Adrenal gland (tissue), 12 donors: ENCODE results near the gene TMEM138. TPM values are rescaled to one million over a fixed set of nuclear protein-coding genes. Genes with fewer than 3 reads are reported as not detected.

ENCODE experiments used
- DNase-seq, 7 donors: peaks; one replicate each; pipeline ENCODE4 v3.0.0-alpha.2; 2019 to 2020
- H3K27ac ChIP-seq, 5 donors: fragments of 200-600 bp; sonication (generic) in 4 of 5; 1 replicate in 3 of 5; 2 replicates in 2 of 5; pipeline versions ENCODE4 v1.5.1 to v1.8.0; 2016 to 2020; ENCODE audit warnings: mild to moderate bottlenecking in 1 of 5
- H3K27me3 ChIP-seq: fragments of 200-600 bp; 2 replicates; pipeline ENCODE4 v1.8.0; 2021
- H3K36me3 ChIP-seq, 2 donors: fragments of 200-600 bp; replicated peaks in 1 of 2; 1 replicate in 1 of 2; 2 replicates in 1 of 2; pipeline versions ENCODE4 v1.5.1 to v1.8.0; 2018 to 2022
- H3K4me1 ChIP-seq, 2 donors: fragments of 200-600 bp; replicated peaks in 1 of 2; 1 replicate in 1 of 2; 2 replicates in 1 of 2; pipeline versions ENCODE4 v1.5.1 to v1.8.0; 2018 to 2021
- H3K4me3 ChIP-seq, 4 donors: fragments of 200-600 bp; sonication (generic) in 3 of 4; one replicate each; pipeline ENCODE4 v1.5.1; 2016 to 2018
- H3K9me3 ChIP-seq, 3 donors: fragments of 200-600 bp; sonication (generic) in 1 of 3; replicated peaks in 1 of 3; 1 replicate in 2 of 3; 2 replicates in 1 of 3; pipeline versions ENCODE4 v1.5.1 to v1.8.0; 2016 to 2021
- POLR2A ChIP-seq, 2 donors: fragments of 450-650 bp; IDR thresholded peaks; one replicate each; pipeline ENCODE4 v1.6.1; 2017; ENCODE audit warnings: antibody characterized with exemption in 2 of 2, mild to moderate bottlenecking in 2 of 2, moderate library complexity in 1 of 2
- WGBS, 4 donors: extraction: QIAGEN DNeasy Blood & Tissue Kit in 2 of 4; methylation state at CpG; one replicate each; pipeline versions ENCODE4 v1.1.5 to v1.1.7; 2013 to 2017; 5-methylcytosine and 5-hydroxymethylcytosine counted together
- intact Hi-C, 2 donors: fragments of 100-400 bp; cut with DNase I; formaldehyde crosslinking; loops; one replicate each; pipeline versions ENCODE4 v1.14.1 to v1.15.0; 2022 to 2023
- polyA plus RNA-seq, 3 donors: library from polyadenylated mRNA; stranded (reverse); fragments of 200-250 nt in 2 of 3; fragments of 350-450 nt in 1 of 3; fragmentation: Illumina TruSeq in 1 of 3; extraction: RNeasy Lipid Tissue Mini Kit (QIAGEN cat#74804) in 1 of 3; gene quantifications; one replicate each; pipeline ENCODE4 v1.2.3, GENCODE V29; 2013 to 2014
- total RNA-seq, 9 donors: library from RNA; depleted of rRNA in 4 of 9; stranded (reverse); fragments of >200 nt in 4 of 9; fragments of 120-200 nt in 1 of 9; fragmentation: NEBNext Ultra II Directional in 1 of 9; extraction: Animal tissue kit (Norgen Biotek cat#: 25700) in 1 of 9; gene quantifications; one replicate each; pipeline versions ENCODE4 v1.1.0 to v1.2.4, GENCODE V29; 2013 to 2023
- TF ChIP-seq, protein P1 (sequence below), 6 experiments: fragments of 450-650 bp in 4 of 6; fragments of 200-600 bp in 2 of 6; sonication (generic) in 1 of 6; IDR thresholded peaks; 1 replicate in 5 of 6; 2 replicates in 1 of 6; pipeline versions ENCODE4 v1.5.1 to v1.8.0; 2016 to 2021; ENCODE audit warnings: antibody characterized with exemption in 6 of 6, mild to moderate bottlenecking in 2 of 6, moderate library complexity in 1 of 6
- donor health status: healthy with polysubstance abuse.
- donor health status: Bipolar disorder and iron deficiency.
- donor health status: DM: yes; HTN: yes; CAD: no.
- donor health status: DM: no; HTN: no; CAD: no.
- donor health status: DM: no; HTN: no; CAD: no.
- donor health status: DM: yes; HTN: yes; CAD: no.

The TMEM138 gene
- total and polyA plus RNA-seq, 12 donors, result 79.4 to 276 (median 147) TPM

DNA sequence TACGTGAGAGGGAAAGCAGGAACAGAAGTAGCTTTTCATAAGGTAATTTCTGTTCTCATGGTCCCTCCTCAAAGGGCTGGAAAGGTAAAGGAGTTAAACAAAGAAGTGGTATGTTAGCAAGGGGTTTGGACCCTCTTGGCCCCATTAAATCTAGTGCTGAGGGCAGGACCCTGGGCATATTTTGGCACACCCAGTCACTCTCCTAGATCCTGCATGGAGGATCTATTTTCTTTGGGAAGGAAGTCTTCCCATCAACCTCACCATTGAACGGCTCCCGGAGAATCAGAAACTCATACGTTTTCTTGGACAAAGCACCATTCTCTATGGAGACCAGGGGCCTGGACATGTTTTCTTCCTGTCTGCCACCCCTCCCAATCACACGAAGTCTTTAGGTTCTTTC lies 41.9 kb downstream of the TMEM138 start:
- WGBS, 4 donors, result 69 to 88% (median 81%) methylated on average over 5 of the region's 5 CpGs
- H3K27ac ChIP-seq, result no peak overlapping the region
- intact Hi-C loops, result no loop called here
- H3K4me3 ChIP-seq, result no peak overlapping the region
- TF ChIP-seq, protein P1, sequence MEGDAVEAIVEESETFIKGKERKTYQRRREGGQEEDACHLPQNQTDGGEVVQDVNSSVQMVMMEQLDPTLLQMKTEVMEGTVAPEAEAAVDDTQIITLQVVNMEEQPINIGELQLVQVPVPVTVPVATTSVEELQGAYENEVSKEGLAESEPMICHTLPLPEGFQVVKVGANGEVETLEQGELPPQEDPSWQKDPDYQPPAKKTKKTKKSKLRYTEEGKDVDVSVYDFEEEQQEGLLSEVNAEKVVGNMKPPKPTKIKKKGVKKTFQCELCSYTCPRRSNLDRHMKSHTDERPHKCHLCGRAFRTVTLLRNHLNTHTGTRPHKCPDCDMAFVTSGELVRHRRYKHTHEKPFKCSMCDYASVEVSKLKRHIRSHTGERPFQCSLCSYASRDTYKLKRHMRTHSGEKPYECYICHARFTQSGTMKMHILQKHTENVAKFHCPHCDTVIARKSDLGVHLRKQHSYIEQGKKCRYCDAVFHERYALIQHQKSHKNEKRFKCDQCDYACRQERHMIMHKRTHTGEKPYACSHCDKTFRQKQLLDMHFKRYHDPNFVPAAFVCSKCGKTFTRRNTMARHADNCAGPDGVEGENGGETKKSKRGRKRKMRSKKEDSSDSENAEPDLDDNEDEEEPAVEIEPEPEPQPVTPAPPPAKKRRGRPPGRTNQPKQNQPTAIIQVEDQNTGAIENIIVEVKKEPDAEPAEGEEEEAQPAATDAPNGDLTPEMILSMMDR (IDR thresholded peaks at IDR 0.05), result no peak
- TF ChIP-seq POLR2A (IDR thresholded peaks at IDR 0.05), result no peak
- H3K36me3 ChIP-seq, result peaks cover 0 to 68% of the 10 kb centered on the region in 2 donors
- no peak for DNase-seq
- peaks cover 0 to 20% of the 10 kb centered on the region in 2 donors for H3K4me1 ChIP-seq
- no peaks in the 10 kb centered on the region for H3K27me3 ChIP-seq
- no peaks in the 10 kb centered on the region for H3K9me3 ChIP-seq

- TF ChIP-seq POLR2A (IDR thresholded peaks at IDR 0.05), result no peak
- TF ChIP-seq, protein P1 (IDR thresholded peaks at IDR 0.05), result no peak
- Histone ChIP-seq H3K9me3 (no peaks in the 10 kb centered on the region), H3K36me3 (peaks cover 0 to 73% of the 10 kb centered on the region in 2 donors), H3K4me1 (peaks cover 0 to 20% of the 10 kb centered on the region in 2 donors), H3K4me3 (no peak overlapping the region), H3K27me3 (no peaks in the 10 kb centered on the region), H3K27ac (no peak overlapping the region)
- WGBS, 4 donors, result 80 to 85% (median 83%) methylated on average over 4 of the region's 4 CpGs
- intact Hi-C loops, result no loop called here
- no peak for DNase-seq
Measured at GRCh38 chr11:61404641-61405040, 42.5 kb downstream of the TMEM138 start.

- Histone ChIP-seq H3K27me3 (no peaks in the 10 kb centered on the region), H3K27ac (no peak overlapping the region), H3K4me3 (no peak overlapping the region), H3K4me1 (peaks cover 0 to 11% of the 10 kb centered on the region in 2 donors), H3K36me3 (peaks cover 0 to 87% of the 10 kb centered on the region in 2 donors), H3K9me3 (no peaks in the 10 kb centered on the region)
- DNase-seq, result no peak
- intact Hi-C loops, result no loop called here
- 92 to 100% (median 96%) methylated on average over 2 of the region's 2 CpGs for WGBS, 4 donors
- TF ChIP-seq, protein P1 (IDR thresholded peaks at IDR 0.05), result no peak
- no peak for TF ChIP-seq POLR2A (IDR thresholded peaks at IDR 0.05)
Measured at GRCh38 chr11:61406067-61406466, 43.9 kb downstream of the TMEM138 start.

DNA sequence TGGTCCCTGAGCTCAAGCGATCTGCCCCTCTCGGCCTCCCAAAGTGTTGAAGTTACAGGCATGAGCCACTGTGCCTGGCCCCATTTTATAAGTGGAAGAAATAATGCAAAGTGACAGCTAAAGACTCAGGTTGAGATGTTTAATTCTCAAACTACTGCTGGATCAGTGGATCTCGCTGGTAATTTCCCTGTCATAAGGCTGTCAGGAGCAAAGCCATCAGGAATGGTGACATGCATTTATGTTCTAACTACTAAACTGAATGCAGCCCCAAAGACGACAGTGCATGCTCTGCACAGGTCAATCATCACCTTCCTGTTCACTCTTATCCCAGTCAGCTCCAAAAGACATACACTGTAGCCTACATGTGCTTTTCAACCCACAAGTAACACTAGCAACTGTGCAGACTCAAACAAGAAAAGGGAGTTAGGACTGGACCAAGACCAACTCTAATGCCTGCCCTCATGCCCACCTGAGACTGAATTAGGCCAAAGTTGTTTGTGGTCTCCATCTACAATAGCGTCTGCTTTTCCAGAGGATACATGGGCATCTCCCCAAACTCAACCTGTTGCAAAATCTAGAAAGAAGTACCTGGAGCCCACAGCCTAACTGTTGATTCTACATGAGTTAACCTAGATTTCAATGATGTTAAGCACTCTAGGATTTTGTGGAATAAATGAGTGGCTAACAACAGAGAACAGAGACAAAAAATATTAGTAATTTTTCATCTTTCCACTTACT lies 45.0 kb downstream of the TMEM138 start:
- intact Hi-C loops, result no loop called here
- Histone ChIP-seq H3K4me1 (peaks cover 0 to 10% of the 10 kb centered on the region in 2 donors), H3K9me3 (no peaks in the 10 kb centered on the region), H3K4me3 (no peak overlapping the region), H3K27ac (no peak overlapping the region), H3K36me3 (peaks cover 0 to 98% of the 10 kb centered on the region in 2 donors), H3K27me3 (no peaks in the 10 kb centered on the region)
- no peak for DNase-seq
- TF ChIP-seq, protein P1 (IDR thresholded peaks at IDR 0.05), result no peak
- no peak for TF ChIP-seq POLR2A (IDR thresholded peaks at IDR 0.05)
- WGBS, 4 donors, result 92 to 100% (median 96%) methylated on average over 5 of the region's 5 CpGs
